Measurements from ENCODE around the gene IGHMBP2. TPM values are rescaled to one million over a fixed set of nuclear protein-coding genes. Genes with fewer than 3 reads are reported as not detected.

Gene IGHMBP2
- total and polyA plus RNA-seq, 7 donors = 12.1 to 19.0 (median 13.6) TPM

DNA sequence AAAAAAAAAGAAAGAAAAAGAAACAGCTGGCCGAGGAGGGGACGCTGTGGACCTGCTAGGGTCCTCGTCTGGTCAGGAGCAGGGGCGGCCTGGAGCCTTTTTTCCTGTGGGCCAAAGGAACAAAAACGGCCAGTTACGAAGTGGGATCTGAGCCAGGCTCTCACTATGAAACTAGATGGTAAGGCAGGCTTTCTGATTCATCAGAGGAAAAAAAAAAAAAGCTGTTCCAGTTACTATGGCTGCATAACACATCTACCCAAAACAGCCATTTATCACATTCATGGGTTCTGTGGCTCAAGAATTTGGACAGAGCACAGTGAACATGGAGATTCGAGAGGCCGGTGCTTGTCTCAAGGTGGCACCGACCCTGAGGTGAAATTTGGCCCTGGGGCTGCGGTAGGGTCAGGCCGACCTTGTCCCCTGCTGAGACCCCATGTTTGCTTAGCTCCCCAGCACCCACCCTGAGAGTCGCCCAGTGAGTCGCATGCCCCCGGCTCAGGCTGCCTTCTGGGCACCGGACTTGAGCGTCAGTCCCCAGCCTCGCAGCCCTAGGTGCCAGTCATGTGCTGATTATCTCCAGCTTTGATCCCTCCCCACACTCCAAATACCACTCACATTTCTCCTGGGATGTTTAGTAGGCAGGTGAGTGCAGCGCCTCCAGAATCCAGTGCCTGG is 42.9 kb downstream of the IGHMBP2 start:
- DNase-seq = no peak
- intact Hi-C loops (cut with DNase I) = no loop called here

DNA sequence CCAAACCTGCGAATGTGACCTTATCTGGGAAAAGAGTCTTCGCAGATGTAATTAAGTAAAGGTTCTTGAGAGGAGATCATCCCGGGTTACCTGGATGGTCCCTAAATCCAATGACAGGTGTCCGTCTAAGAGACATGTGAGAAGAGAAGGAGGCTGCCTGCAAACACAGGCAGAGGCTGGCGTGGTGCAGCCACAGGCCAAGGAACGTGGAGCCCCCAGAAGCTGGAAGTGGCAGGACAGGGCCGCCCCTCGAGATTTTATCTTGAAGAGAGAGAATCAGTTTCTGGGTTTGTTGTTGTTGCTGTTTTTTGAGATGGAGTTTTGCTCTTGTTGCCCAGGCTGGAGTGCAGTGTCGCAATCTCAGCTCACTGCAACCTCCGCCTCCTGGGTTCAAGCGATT is 43.5 kb downstream of the IGHMBP2 start:
- no peak for DNase-seq
- Histone ChIP-seq H3K27me3 (ENCODE audit: insufficient read depth in 3 of 3, low read length in 2 of 3) (no peaks in the 10 kb centered on the region), H3K27ac (no peak overlapping the region), H3K4me1 (no peaks in the 10 kb centered on the region), H3K9me3 (no peaks in the 10 kb centered on the region), H3K4me3 (no peak overlapping the region), H3K36me3 (ENCODE audit: insufficient read depth in 1 of 2, low read depth in 1 of 2) (peaks cover 0 to 2% of the 10 kb centered on the region in 2 donors)
- TF ChIP-seq, protein P1, sequence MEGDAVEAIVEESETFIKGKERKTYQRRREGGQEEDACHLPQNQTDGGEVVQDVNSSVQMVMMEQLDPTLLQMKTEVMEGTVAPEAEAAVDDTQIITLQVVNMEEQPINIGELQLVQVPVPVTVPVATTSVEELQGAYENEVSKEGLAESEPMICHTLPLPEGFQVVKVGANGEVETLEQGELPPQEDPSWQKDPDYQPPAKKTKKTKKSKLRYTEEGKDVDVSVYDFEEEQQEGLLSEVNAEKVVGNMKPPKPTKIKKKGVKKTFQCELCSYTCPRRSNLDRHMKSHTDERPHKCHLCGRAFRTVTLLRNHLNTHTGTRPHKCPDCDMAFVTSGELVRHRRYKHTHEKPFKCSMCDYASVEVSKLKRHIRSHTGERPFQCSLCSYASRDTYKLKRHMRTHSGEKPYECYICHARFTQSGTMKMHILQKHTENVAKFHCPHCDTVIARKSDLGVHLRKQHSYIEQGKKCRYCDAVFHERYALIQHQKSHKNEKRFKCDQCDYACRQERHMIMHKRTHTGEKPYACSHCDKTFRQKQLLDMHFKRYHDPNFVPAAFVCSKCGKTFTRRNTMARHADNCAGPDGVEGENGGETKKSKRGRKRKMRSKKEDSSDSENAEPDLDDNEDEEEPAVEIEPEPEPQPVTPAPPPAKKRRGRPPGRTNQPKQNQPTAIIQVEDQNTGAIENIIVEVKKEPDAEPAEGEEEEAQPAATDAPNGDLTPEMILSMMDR (IDR thresholded peaks at IDR 0.05) = no peak
- WGBS, 3 donors = 73 to 83% (median 80%) methylated on average over 9 to 11 of the region's 11 CpGs
- ATAC-seq = no peak
- intact Hi-C loops (cut with DNase I) = no loop called here

More for the DNA sequence above, 42.9 kb downstream of the IGHMBP2 start:
- Histone ChIP-seq H3K27ac (no peak overlapping the region), H3K36me3 (ENCODE audit: insufficient read depth in 1 of 2, low read depth in 1 of 2) (peaks cover 0 to 6% of the 10 kb centered on the region in 2 donors), H3K9me3 (no peaks in the 10 kb centered on the region), H3K4me1 (no peaks in the 10 kb centered on the region), H3K4me3 (no peak overlapping the region), H3K27me3 (ENCODE audit: insufficient read depth in 3 of 3, low read length in 2 of 3) (no peaks in the 10 kb centered on the region)
- 36 to 51% (median 37%) methylated on average over 18 of the region's 18 CpGs for WGBS, 3 donors
- TF ChIP-seq, protein P1 (IDR thresholded peaks at IDR 0.05) = no peak
- ATAC-seq = peak in 1 of 4 donors; percentile 17

DNA sequence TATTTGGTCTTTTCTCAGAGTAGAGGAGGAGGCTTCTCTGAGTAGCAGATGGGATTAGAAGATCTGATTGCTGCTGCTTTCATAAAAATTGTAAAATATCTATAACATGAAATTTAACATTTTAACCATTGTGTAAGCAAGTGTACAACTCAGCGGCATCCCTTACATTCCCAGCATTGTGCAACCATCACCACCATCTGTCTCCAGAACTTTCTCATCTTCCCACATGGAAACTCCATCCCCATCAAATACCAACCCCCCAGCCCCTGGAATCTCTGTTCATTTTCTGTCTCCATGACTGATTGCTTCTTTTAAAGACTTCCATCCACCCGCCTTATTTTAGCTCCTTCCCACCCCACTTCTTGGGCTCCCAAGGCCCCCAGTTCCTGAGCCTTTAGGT is 44.8 kb downstream of the IGHMBP2 start:
- Histone ChIP-seq H3K36me3 (ENCODE audit: insufficient read depth in 1 of 2, low read depth in 1 of 2) (no peaks in the 10 kb centered on the region), H3K9me3 (no peaks in the 10 kb centered on the region), H3K27ac (no peak overlapping the region), H3K4me1 (no peaks in the 10 kb centered on the region), H3K4me3 (no peak overlapping the region), H3K27me3 (ENCODE audit: insufficient read depth in 3 of 3, low read length in 2 of 3) (no peaks in the 10 kb centered on the region)
- intact Hi-C loops (cut with DNase I) = no loop called here
- ATAC-seq (no peak), DNase-seq (no peak)
- TF ChIP-seq, protein P1 (IDR thresholded peaks at IDR 0.05) = no peak
- WGBS, 3 donors = 53 to 74% (median 67%) methylated on average over 2 of the region's 2 CpGs

DNA sequence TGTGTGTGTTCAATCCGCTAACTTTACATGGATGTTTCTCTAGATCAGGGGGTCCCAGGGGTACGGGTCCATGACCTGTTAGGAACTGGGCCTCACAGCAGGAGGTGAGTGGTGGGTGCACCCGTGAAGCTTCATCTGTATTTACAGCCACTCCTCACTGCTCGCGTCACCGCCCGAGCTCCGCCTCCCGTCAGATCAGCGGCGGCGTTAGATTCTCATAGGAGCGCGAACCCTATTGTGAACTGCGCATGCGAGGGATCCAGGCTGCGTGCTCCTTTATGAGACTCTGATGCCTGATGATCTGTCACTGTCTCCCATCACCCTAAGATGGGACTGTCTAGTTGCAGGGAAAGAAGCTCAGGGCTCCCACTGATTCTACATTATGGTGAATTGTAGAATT is 45.2 kb downstream of the IGHMBP2 start:
- intact Hi-C loops (cut with DNase I) = no loop called here
- Histone ChIP-seq H3K4me1 (no peaks in the 10 kb centered on the region), H3K36me3 (ENCODE audit: insufficient read depth in 1 of 2, low read depth in 1 of 2) (no peaks in the 10 kb centered on the region), H3K9me3 (no peaks in the 10 kb centered on the region), H3K27ac (no peak overlapping the region), H3K4me3 (no peak overlapping the region), H3K27me3 (ENCODE audit: insufficient read depth in 3 of 3, low read length in 2 of 3) (no peaks in the 10 kb centered on the region)
- TF ChIP-seq, protein P1 (IDR thresholded peaks at IDR 0.05) = no peak
- DNase-seq (peak in 1 of 2 donors; percentile 27), ATAC-seq (no peak)
- 90 to 93% (median 91%) methylated on average over 17 of the region's 17 CpGs for WGBS, 3 donors

DNA sequence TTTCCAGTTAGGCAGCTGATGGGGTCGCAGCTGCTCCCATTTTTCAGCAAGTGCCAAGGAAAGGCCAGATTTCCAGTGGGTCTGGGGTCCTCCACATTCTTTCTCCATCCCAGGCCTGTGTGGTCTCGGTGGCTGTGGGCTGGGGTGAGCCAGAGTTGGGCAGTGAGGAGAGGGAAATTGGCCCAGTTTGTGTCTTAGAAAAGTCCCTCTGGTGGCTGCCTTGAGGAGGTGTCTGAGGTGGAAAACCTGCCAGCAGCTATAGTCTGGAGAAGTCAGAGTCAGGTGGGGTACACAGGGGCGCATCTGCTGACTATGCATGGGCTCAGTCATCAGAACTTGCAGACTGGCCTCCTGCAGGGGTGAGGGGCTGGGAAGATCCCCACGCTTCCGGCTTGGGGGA is 46.6 kb downstream of the IGHMBP2 start:
- WGBS, 3 donors = 69 to 75% (median 70%) methylated on average over 5 of the region's 5 CpGs
- no peak overlapping the region for H3K27ac ChIP-seq
- H3K36me3 ChIP-seq (ENCODE audit: insufficient read depth in 1 of 2, low read depth in 1 of 2) = no peaks in the 10 kb centered on the region
- H3K27me3 ChIP-seq (ENCODE audit: insufficient read depth in 3 of 3, low read length in 2 of 3) = no peaks in the 10 kb centered on the region
- no peaks in the 10 kb centered on the region for H3K9me3 ChIP-seq
- TF ChIP-seq, protein P1 (IDR thresholded peaks at IDR 0.05) = no peak
- no peak overlapping the region for H3K4me3 ChIP-seq
- no peak for ATAC-seq
- no peaks in the 10 kb centered on the region for H3K4me1 ChIP-seq
- intact Hi-C loops (cut with DNase I) = no loop called here
- DNase-seq = peak in 1 of 2 donors; percentile 28
